B cell (primary cell): ENCODE measurements around the gene ZMYND8. TPM values are rescaled to one million over a fixed set of nuclear protein-coding genes. Genes with fewer than 3 reads are reported as not detected.

Experiments used
- ATAC-seq: fragments of 200-7000 bp; cut with Tn5 transposase; one replicate; pipeline ENCODE4 v1.10.0; 2021; ENCODE audit warnings: low read depth, mild to moderate bottlenecking, moderate number of reproducible peaks, moderate library complexity
- CTCF ChIA-PET: fragments of 350-600 bp; sonication (Branson Sonifier 250); formaldehyde crosslinking; loops from one replicate; lab custom pipeline; 2021; ENCODE audit warnings: antibody characterized with exemption, inconsistent platforms; lab: Charles Lee
- POLR2A ChIA-PET: fragments of 350-600 bp; sonication (Branson Sonifier 250); formaldehyde crosslinking; loops from one replicate; lab custom pipeline; 2021; ENCODE audit warnings: antibody characterized with exemption; lab: Charles Lee
- DNase-seq: peaks from one replicate; pipeline ENCODE4 v3.0.0; 2013
- H2AFZ ChIP-seq: 2 replicates; pipeline ENCODE4 v1.6.1; 2012; ENCODE audit warnings: mild to moderate bottlenecking, low read depth, low read length; ENCODE audit not compliant: insufficient read depth, poor library complexity, severe bottlenecking
- H3K27ac ChIP-seq, 2 donors: 1 replicate in 1 of 2; 2 replicates in 1 of 2; pipeline ENCODE4 v1.5.1; 2012 to 2013; ENCODE audit warnings: low read length in 2 of 2, mild to moderate bottlenecking in 2 of 2, moderate library complexity in 1 of 2
- H3K27me3 ChIP-seq, 4 experiments: fragments of 200-600 bp in 1 of 4; sonication (generic) in 1 of 4; replicated peaks in 1 of 4; 1 replicate in 2 of 4; 2 replicates in 2 of 4; pipeline versions ENCODE4 v1.6.1 to v1.7.0; 2013 to 2016; ENCODE audit warnings: low read length in 3 of 4, mild to moderate bottlenecking in 2 of 4, mixed read lengths in 1 of 4, moderate library complexity in 1 of 4; ENCODE audit not compliant: insufficient read depth in 4 of 4, control insufficient read depth in 3 of 4; ENCODE audit errors: control extremely low read depth in 1 of 4
- H3K36me3 ChIP-seq, 2 experiments: replicated peaks in 1 of 2; 1 replicate in 1 of 2; 2 replicates in 1 of 2; pipeline versions ENCODE4 v1.6.1 to v1.7.1; 2013; ENCODE audit warnings: low read length in 1 of 2; ENCODE audit not compliant: insufficient read depth in 2 of 2, control insufficient read depth in 1 of 2; ENCODE audit errors: control extremely low read depth in 1 of 2, extremely low read depth in 1 of 2
- H3K4me1 ChIP-seq, 2 donors: fragments of 200-600 bp in 1 of 2; sonication (generic) in 1 of 2; 1 replicate in 1 of 2; 2 replicates in 1 of 2; pipeline versions ENCODE4 v1.5.1 to v1.6.1; 2013 to 2017; ENCODE audit warnings: low read length in 2 of 2; ENCODE audit not compliant: control insufficient read depth in 2 of 2, insufficient read depth in 2 of 2
- H3K4me2 ChIP-seq: replicated peaks from 2 replicates; pipeline ENCODE3; 2012; ENCODE audit warnings: mild to moderate bottlenecking, low read depth, low read length; ENCODE audit not compliant: poor library complexity, severe bottlenecking
- H3K4me3 ChIP-seq, 5 experiments: fragments of 200-600 bp in 1 of 5; sonication (generic) in 1 of 5; 1 replicate in 3 of 5; 2 replicates in 2 of 5; pipeline versions ENCODE4 v1.5.1 to v1.7.0; 2011 to 2016; ENCODE audit warnings: low read length in 4 of 5, mild to moderate bottlenecking in 4 of 5, low read depth in 2 of 5, control low read depth in 1 of 5, moderate library complexity in 1 of 5; ENCODE audit not compliant: insufficient read depth in 1 of 5; ENCODE audit errors: control extremely low read depth in 1 of 5, extremely low read depth in 1 of 5
- H3K79me2 ChIP-seq: fragments of 200-600 bp; sonication (generic); one replicate; pipeline ENCODE4 v1.6.0; 2016; ENCODE audit warnings: low read length; ENCODE audit not compliant: control insufficient read depth, insufficient read depth
- H3K9ac ChIP-seq: fragments of 200-600 bp; sonication (generic); 2 replicates; pipeline ENCODE4 v1.6.1; 2017; ENCODE audit warnings: mild to moderate bottlenecking, low read length, moderate library complexity
- H3K9me3 ChIP-seq, 3 donors: one replicate each; pipeline versions ENCODE4 v1.6.1 to v1.7.1; 2013; ENCODE audit warnings: low read length in 2 of 3; ENCODE audit not compliant: control insufficient read depth in 2 of 3, insufficient read depth in 1 of 3; ENCODE audit errors: control extremely low read depth in 1 of 3
- H4K20me1 ChIP-seq: 2 replicates; pipeline ENCODE4 v1.6.0; 2012; ENCODE audit warnings: mild to moderate bottlenecking, low read length; ENCODE audit not compliant: insufficient read depth, control insufficient read depth, poor library complexity, severe bottlenecking
- H3K27ac Mint-ChIP-seq: one replicate; pipeline ENCODE4 v1.8.0; 2021; ENCODE audit warnings: mixed read lengths
- H3K27me3 Mint-ChIP-seq: one replicate; pipeline ENCODE4 v1.8.0; 2021; ENCODE audit warnings: mixed read lengths
- H3K4me1 Mint-ChIP-seq: one replicate; pipeline ENCODE4 v1.8.0; 2021; ENCODE audit warnings: mixed read lengths
- H3K4me3 Mint-ChIP-seq: one replicate; pipeline ENCODE4 v1.8.0; 2021; ENCODE audit warnings: mixed read lengths
- H3K9me3 Mint-ChIP-seq: one replicate; pipeline ENCODE4 v1.8.0; 2022; ENCODE audit warnings: mixed read lengths; ENCODE audit not compliant: insufficient read depth
- CTCF ChIP-seq: fragments of 200-600 bp; IDR thresholded peaks from one replicate; pipeline ENCODE4 v1.8.0; 2022; ENCODE audit warnings: antibody characterized with exemption, mild to moderate bottlenecking
- EZH2 ChIP-seq: IDR thresholded peaks from 2 replicates; pipeline ENCODE4 v1.6.1; 2012; ENCODE audit warnings: borderline replicate concordance, low read depth, mild to moderate bottlenecking, moderate library complexity, low read length; ENCODE audit not compliant: insufficient read depth, poor library complexity, severe bottlenecking
- WGBS: methylation state at CpG from one replicate; pipeline ENCODE4 v1.1.5; 2013; ENCODE audit warnings: missing lambda C conversion rate; ENCODE audit not compliant: insufficient coverage; 5-methylcytosine and 5-hydroxymethylcytosine counted together
- intact Hi-C: fragments of 100-400 bp; cut with micrococcal nuclease; formaldehyde crosslinking; loops from one replicate; pipeline ENCODE4 v1.10.0; 2022
- polyA plus RNA-seq: library from polyadenylated mRNA; depleted of rRNA; stranded (reverse); fragments of >200 nt; gene quantifications from 2 replicates; pipeline ENCODE4 v1.2.3, GENCODE V29; 2012
- total RNA-seq, 2 donors: library from RNA; stranded (reverse); fragments of 120-200 nt in 1 of 2; gene quantifications; 1 replicate in 1 of 2; 2 replicates in 1 of 2; pipeline versions ENCODE4 v1.2.3 to v1.2.4, GENCODE V29; 2013 to 2022

Gene ZMYND8
- total and polyA plus RNA-seq, 2 donors (not counting 1 experiment from before 2014, with no cell fraction given) = 20.3 to 67.2 TPM

DNA sequence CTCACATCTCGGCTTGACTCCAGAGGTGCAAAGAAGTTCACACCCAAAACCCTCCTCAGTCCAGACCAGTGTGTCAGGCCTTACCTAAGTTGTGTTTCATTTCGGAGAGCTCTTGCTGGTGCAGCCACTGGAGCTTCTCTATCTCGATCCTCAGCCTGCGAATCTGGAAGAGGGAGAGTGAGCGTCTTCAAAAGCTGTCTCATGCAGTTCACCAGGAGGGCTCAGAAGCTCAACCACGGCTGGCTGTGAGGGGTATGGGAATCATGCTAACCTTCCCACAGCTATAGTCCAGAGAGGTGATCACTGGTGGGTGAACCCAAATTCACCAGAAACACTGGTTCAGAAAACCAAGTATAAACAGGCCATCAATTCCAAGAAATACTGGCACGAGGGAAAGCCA lies 129.4 kb downstream of the ZMYND8 start:
- no peaks in the 10 kb centered on the region for H3K9me3 ChIP-seq
- no peaks in the 10 kb centered on the region for H3K27me3 Mint-ChIP-seq
- peaks cover 29 to 83% of the 10 kb centered on the region in 2 experiments for H3K36me3 ChIP-seq
- intact Hi-C loops = no loop called here
- no peak overlapping the region for H3K27ac Mint-ChIP-seq
- H3K4me3 Mint-ChIP-seq = no peak overlapping the region
- H3K9me3 Mint-ChIP-seq = no peaks in the 10 kb centered on the region
- H3K27me3 ChIP-seq = no peaks in the 10 kb centered on the region
- H3K79me2 ChIP-seq = peaks cover 16% of the 10 kb centered on the region
- CTCF ChIA-PET = interaction anchor here (1.1 kb wide), 1 partner anchor 45 kb away, joined by 3 read pairs; no protein-coding TSS in a partner anchor
- H4K20me1 ChIP-seq = peaks cover 6% of the 10 kb centered on the region
- H3K27ac ChIP-seq = no peak overlapping the region
- WGBS = 100% methylated on average over 3 of the region's 7 CpGs
- H3K4me2 ChIP-seq = no peak overlapping the region
- DNase-seq = no peak
- POLR2A ChIA-PET = interaction anchor here (0.7 kb wide), 1 partner anchor 11 kb away, joined by 3 read pairs; no protein-coding TSS in a partner anchor
- H3K4me1 ChIP-seq = no peaks in the 10 kb centered on the region
- no peak for ATAC-seq
- H3K4me1 Mint-ChIP-seq = no peaks in the 10 kb centered on the region
- no peak overlapping the region for H3K9ac ChIP-seq
- no peak overlapping the region for H2AFZ ChIP-seq
- TF ChIP-seq CTCF (no peak), EZH2 (no peak)
- no peak overlapping the region for H3K4me3 ChIP-seq

GRCh38 chr20:47225458-47225857 lies 131.0 kb downstream of the ZMYND8 start:
- peaks cover 28 to 84% of the 10 kb centered on the region in 2 experiments for H3K36me3 ChIP-seq
- H3K9ac ChIP-seq = no peak overlapping the region
- ATAC-seq (no peak), DNase-seq (no peak)
- no peaks in the 10 kb centered on the region for H4K20me1 ChIP-seq
- ChIA-PET POLR2A (no interaction called here), CTCF (interaction anchor here (0.7 to 1.6 kb wide), 2 partner anchors 38 to 159 kb away, joined by 4 to 5 read pairs; no protein-coding TSS in a partner anchor)
- no peaks in the 10 kb centered on the region for H3K9me3 ChIP-seq
- H3K4me2 ChIP-seq = no peak overlapping the region
- no peak overlapping the region for H2AFZ ChIP-seq
- no peak overlapping the region for H3K27ac ChIP-seq
- intact Hi-C loops = no loop called here
- no peaks in the 10 kb centered on the region for H3K27me3 ChIP-seq
- WGBS = no CpG with 5 or more reads among the region's 1 CpG
- no peak overlapping the region for H3K4me3 ChIP-seq
- peaks cover 13% of the 10 kb centered on the region for H3K79me2 ChIP-seq
- no peaks in the 10 kb centered on the region for H3K4me1 ChIP-seq
- Mint-ChIP-seq H3K27me3 (no peaks in the 10 kb centered on the region), H3K4me1 (peaks cover 5% of the 10 kb centered on the region), H3K4me3 (no peak overlapping the region), H3K9me3 (no peaks in the 10 kb centered on the region), H3K27ac (no peak overlapping the region)
- TF ChIP-seq CTCF = no peak
- TF ChIP-seq EZH2 = no peak
